Cerebellar nuclear complex (tissue), 1 donor: ENCODE measurements around the gene TTI1.
"Not testable (repeated sequence)": the region's sequence is repeated elsewhere in the genome, so short reads cannot be mapped to it uniquely, and the experiment has no call there.

Experiments used
- DNase-seq, 2 experiments: peaks; one replicate each; lab custom pipeline; 2025; lab: John Stamatoyannopoulos, UW

The TTI1 gene

GRCh38 chr20:38009416-38009815 is 23.8 kb downstream of the TTI1 start:
- DNase-seq: not testable (repeated sequence)

GRCh38 chr20:38008233-38008944 is 24.9 kb downstream of the TTI1 start:
- DNase-seq: no peak

- no peak for DNase-seq
Measured at GRCh38 chr20:38007526-38007925, 25.7 kb downstream of the TTI1 start.

- DNase-seq: no peak
Measured at GRCh38 chr20:38005903-38006302, 27.4 kb downstream of the TTI1 start.

- DNase-seq: no peak
Measured at GRCh38 chr20:38004416-38004815, 28.8 kb downstream of the TTI1 start.

- no peak for DNase-seq
Measured at GRCh38 chr20:38002422-38002821, 30.8 kb downstream of the TTI1 start.

GRCh38 chr20:38001981-38002380 is 31.3 kb downstream of the TTI1 start:
- DNase-seq: no peak

GRCh38 chr20:38001173-38001875 is 31.9 kb downstream of the TTI1 start:
- DNase-seq: no peak

GRCh38 chr20:38000293-38000692 is 33.0 kb downstream of the TTI1 start:
- no peak for DNase-seq

GRCh38 chr20:37999526-38000263 is 33.6 kb downstream of the TTI1 start:
- no peak for DNase-seq

GRCh38 chr20:37997516-37997915 is 35.7 kb downstream of the TTI1 start:
- no peak for DNase-seq

GRCh38 chr20:37995856-37996605 is 37.2 kb downstream of the TTI1 start:
- peak in 1 of 2 experiments; percentile 42 for DNase-seq

- no peak for DNase-seq
Measured at GRCh38 chr20:37994512-37994911, 38.7 kb downstream of the TTI1 start.

- no peak for DNase-seq
Measured at GRCh38 chr20:37992802-37993409, 40.4 kb downstream of the TTI1 start.

- no peak for DNase-seq
Measured at GRCh38 chr20:37991908-37992307, 41.3 kb downstream of the TTI1 start.

- no peak for DNase-seq
Measured at GRCh38 chr20:37991157-37991866, 41.9 kb downstream of the TTI1 start.

GRCh38 chr20:37990571-37991151 is 42.6 kb downstream of the TTI1 start:
- DNase-seq: no peak

- peak in 1 of 2 experiments; percentile 29 for DNase-seq
Measured at GRCh38 chr20:37989601-37990295, 43.5 kb downstream of the TTI1 start.

- DNase-seq: no peak
Measured at GRCh38 chr20:37988306-37988954, 44.8 kb downstream of the TTI1 start.
